WTC11 (cell line): Measurements from ENCODE around the gene CABP2.

Source experiments
- CTCF ChIP-seq: fragments of 200-600 bp; IDR thresholded peaks from 2 replicates; pipeline ENCODE4 v1.8.0; 2022; ENCODE audit warnings: antibody characterized with exemption
- TCF7 ChIP-seq: sonication (generic); formaldehyde crosslinking; IDR thresholded peaks from 2 replicates; pipeline ENCODE4 v1.8.0; 2022; ENCODE audit warnings: mild to moderate bottlenecking, low read depth, missing genetic modification reagents, moderate library complexity

GRCh38 chr11:67496113-67496512, 27.1 kb downstream of the CABP2 start:
- TF ChIP-seq TCF7 (CRISPR knock-in tag), result no peak
- no peak for TF ChIP-seq CTCF
